ENCODE data around the gene PRTFDC1. TPM values are rescaled to one million over a fixed set of nuclear protein-coding genes. Genes with fewer than 3 reads are reported as not detected.

The PRTFDC1 gene
- total RNA-seq, 2 donors from 2014 or later = 0.80 to 2.0 TPM

GRCh38 chr10:24915304-24915703 is 37.1 kb downstream of the PRTFDC1 start:
- intact Hi-C loops (cut with DNase I) = no loop called here
- no peak for DNase-seq (ENCODE audit: low spot score)
- no peak overlapping the region for H3K27ac ChIP-seq

DNA sequence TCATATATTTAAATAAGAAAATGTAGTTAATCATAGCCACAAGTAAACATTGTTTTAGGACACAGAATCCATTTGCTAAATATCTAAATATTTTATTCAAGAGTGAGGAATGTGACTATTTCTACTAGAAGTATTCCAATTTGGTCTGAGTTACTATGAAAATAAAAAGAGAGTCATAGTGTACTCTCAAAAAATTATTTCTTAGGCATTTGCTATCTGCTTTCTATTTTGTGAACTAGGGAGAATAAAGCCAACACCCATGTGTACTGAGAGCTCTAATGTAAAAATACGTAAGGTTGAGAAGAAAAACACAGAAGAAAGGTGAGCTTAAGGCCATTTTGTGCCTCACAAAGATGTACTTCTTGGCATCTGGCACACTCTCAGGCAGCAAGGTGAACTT is 38.3 kb downstream of the PRTFDC1 start:
- no peak overlapping the region for H3K4me3 ChIP-seq
- H3K9me3 ChIP-seq = no peaks in the 10 kb centered on the region
- WGBS = 76% methylated on average over 1 of the region's 1 CpG
- H3K27me3 ChIP-seq (replicated peaks; ENCODE audit: insufficient read depth) = no peaks in the 10 kb centered on the region
- no peak overlapping the region for H3K27ac ChIP-seq
- H3K4me1 ChIP-seq (replicated peaks) = no peaks in the 10 kb centered on the region
- intact Hi-C loops (cut with DNase I) = no loop called here
- DNase-seq (ENCODE audit: low spot score) = no peak
- TF ChIP-seq POLR2A (IDR thresholded peaks at IDR 0.05) (no peak), POLR2AphosphoS5 (IDR thresholded peaks at IDR 0.05) (no peak)
- TF ChIP-seq, protein P1, sequence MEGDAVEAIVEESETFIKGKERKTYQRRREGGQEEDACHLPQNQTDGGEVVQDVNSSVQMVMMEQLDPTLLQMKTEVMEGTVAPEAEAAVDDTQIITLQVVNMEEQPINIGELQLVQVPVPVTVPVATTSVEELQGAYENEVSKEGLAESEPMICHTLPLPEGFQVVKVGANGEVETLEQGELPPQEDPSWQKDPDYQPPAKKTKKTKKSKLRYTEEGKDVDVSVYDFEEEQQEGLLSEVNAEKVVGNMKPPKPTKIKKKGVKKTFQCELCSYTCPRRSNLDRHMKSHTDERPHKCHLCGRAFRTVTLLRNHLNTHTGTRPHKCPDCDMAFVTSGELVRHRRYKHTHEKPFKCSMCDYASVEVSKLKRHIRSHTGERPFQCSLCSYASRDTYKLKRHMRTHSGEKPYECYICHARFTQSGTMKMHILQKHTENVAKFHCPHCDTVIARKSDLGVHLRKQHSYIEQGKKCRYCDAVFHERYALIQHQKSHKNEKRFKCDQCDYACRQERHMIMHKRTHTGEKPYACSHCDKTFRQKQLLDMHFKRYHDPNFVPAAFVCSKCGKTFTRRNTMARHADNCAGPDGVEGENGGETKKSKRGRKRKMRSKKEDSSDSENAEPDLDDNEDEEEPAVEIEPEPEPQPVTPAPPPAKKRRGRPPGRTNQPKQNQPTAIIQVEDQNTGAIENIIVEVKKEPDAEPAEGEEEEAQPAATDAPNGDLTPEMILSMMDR (IDR thresholded peaks at IDR 0.05) = no peak
- H3K36me3 ChIP-seq = no peaks in the 10 kb centered on the region

More at GRCh38 chr10:24915304-24915703, 37.1 kb downstream of the PRTFDC1 start:
- no peaks in the 10 kb centered on the region for H3K4me1 ChIP-seq (replicated peaks)
- H3K36me3 ChIP-seq = no peaks in the 10 kb centered on the region
- TF ChIP-seq POLR2A (IDR thresholded peaks at IDR 0.05) = no peak
- TF ChIP-seq POLR2AphosphoS5 (IDR thresholded peaks at IDR 0.05) = no peak
- TF ChIP-seq, protein P1 (IDR thresholded peaks at IDR 0.05) = no peak
- no peaks in the 10 kb centered on the region for H3K27me3 ChIP-seq (replicated peaks; ENCODE audit: insufficient read depth)
- no peaks in the 10 kb centered on the region for H3K9me3 ChIP-seq
- H3K4me3 ChIP-seq = no peak overlapping the region

DNA sequence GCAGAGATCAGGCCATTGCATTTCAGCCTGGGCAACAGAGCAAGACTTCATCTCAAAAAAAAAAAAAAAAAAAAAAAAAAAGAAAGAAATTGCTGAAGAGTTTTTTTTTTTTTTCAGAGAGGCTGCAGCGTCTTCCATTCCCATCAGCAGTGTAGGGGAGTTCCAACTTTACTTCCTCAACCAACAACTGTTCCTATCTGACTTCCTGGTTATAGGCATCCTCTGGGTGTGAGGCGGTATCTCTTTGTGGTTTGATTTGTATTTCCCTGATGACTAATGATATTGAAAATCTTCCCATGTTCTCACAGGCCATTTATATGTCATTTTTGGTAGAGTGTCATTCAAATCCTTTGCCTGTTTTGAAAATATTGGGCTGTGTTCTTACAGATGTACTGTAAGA is 40.2 kb downstream of the PRTFDC1 start:
- Histone ChIP-seq H3K9me3 (no peaks in the 10 kb centered on the region), H3K36me3 (no peaks in the 10 kb centered on the region), H3K27ac (no peak overlapping the region), H3K4me3 (no peak overlapping the region), H3K4me1 (replicated peaks) (no peaks in the 10 kb centered on the region), H3K27me3 (replicated peaks; ENCODE audit: insufficient read depth) (no peaks in the 10 kb centered on the region)
- DNase-seq (ENCODE audit: low spot score) = no peak
- intact Hi-C loops (cut with DNase I) = no loop called here
- WGBS = 85% methylated on average over 2 of the region's 2 CpGs
- TF ChIP-seq, protein P1 (IDR thresholded peaks at IDR 0.05) = no peak
- TF ChIP-seq POLR2A (IDR thresholded peaks at IDR 0.05) (no peak), POLR2AphosphoS5 (IDR thresholded peaks at IDR 0.05) (no peak)

GRCh38 chr10:24911029-24911428 is 41.4 kb downstream of the PRTFDC1 start:
- no peak for DNase-seq (ENCODE audit: low spot score)
- Histone ChIP-seq H3K27ac (no peak overlapping the region), H3K27me3 (replicated peaks; ENCODE audit: insufficient read depth) (no peaks in the 10 kb centered on the region), H3K4me3 (no peak overlapping the region), H3K9me3 (no peaks in the 10 kb centered on the region), H3K4me1 (replicated peaks) (no peaks in the 10 kb centered on the region), H3K36me3 (no peaks in the 10 kb centered on the region)
- TF ChIP-seq, protein P1 (IDR thresholded peaks at IDR 0.05) = no peak
- no peak for TF ChIP-seq POLR2A (IDR thresholded peaks at IDR 0.05)
- no peak for TF ChIP-seq POLR2AphosphoS5 (IDR thresholded peaks at IDR 0.05)
- 95% methylated on average over 2 of the region's 2 CpGs for WGBS
- intact Hi-C loops (cut with DNase I) = no loop called here

- H3K36me3 ChIP-seq = no peaks in the 10 kb centered on the region
- H3K27ac ChIP-seq = no peak overlapping the region
- no peak for TF ChIP-seq POLR2A (IDR thresholded peaks at IDR 0.05)
- TF ChIP-seq, protein P1 (IDR thresholded peaks at IDR 0.05) = no peak
- no peak for TF ChIP-seq POLR2AphosphoS5 (IDR thresholded peaks at IDR 0.05)
- DNase-seq (ENCODE audit: low spot score) = no peak
- no peak overlapping the region for H3K4me3 ChIP-seq
- intact Hi-C loops (cut with DNase I) = no loop called here
- H3K9me3 ChIP-seq = no peaks in the 10 kb centered on the region
- no peaks in the 10 kb centered on the region for H3K4me1 ChIP-seq (replicated peaks)
- H3K27me3 ChIP-seq (replicated peaks; ENCODE audit: insufficient read depth) = no peaks in the 10 kb centered on the region
Observed at GRCh38 chr10:24910574-24910973, 41.8 kb downstream of the PRTFDC1 start.
